B cell (primary cell): Measurements from ENCODE around the gene PRKCH. TPM values are rescaled to one million over a fixed set of nuclear protein-coding genes. Genes with fewer than 3 reads are reported as not detected.

Experiments used
- ATAC-seq: fragments of 200-7000 bp; cut with Tn5 transposase; one replicate; pipeline ENCODE4 v1.10.0; 2021; ENCODE audit warnings: low read depth, mild to moderate bottlenecking, moderate number of reproducible peaks, moderate library complexity
- CTCF ChIA-PET: fragments of 350-600 bp; sonication (Branson Sonifier 250); formaldehyde crosslinking; loops from one replicate; lab custom pipeline; 2021; ENCODE audit warnings: antibody characterized with exemption, inconsistent platforms; lab: Charles Lee
- POLR2A ChIA-PET: fragments of 350-600 bp; sonication (Branson Sonifier 250); formaldehyde crosslinking; loops from one replicate; lab custom pipeline; 2021; ENCODE audit warnings: antibody characterized with exemption; lab: Charles Lee
- DNase-seq: peaks from one replicate; pipeline ENCODE4 v3.0.0; 2013
- H2AFZ ChIP-seq: 2 replicates; pipeline ENCODE4 v1.6.1; 2012; ENCODE audit warnings: mild to moderate bottlenecking, low read depth, low read length; ENCODE audit not compliant: insufficient read depth, poor library complexity, severe bottlenecking
- H3K27ac ChIP-seq, 2 donors: 1 replicate in 1 of 2; 2 replicates in 1 of 2; pipeline ENCODE4 v1.5.1; 2012 to 2013; ENCODE audit warnings: low read length in 2 of 2, mild to moderate bottlenecking in 2 of 2, moderate library complexity in 1 of 2
- H3K27me3 ChIP-seq, 4 experiments: fragments of 200-600 bp in 1 of 4; sonication (generic) in 1 of 4; replicated peaks in 1 of 4; 1 replicate in 2 of 4; 2 replicates in 2 of 4; pipeline versions ENCODE4 v1.6.1 to v1.7.0; 2013 to 2016; ENCODE audit warnings: low read length in 3 of 4, mild to moderate bottlenecking in 2 of 4, mixed read lengths in 1 of 4, moderate library complexity in 1 of 4; ENCODE audit not compliant: insufficient read depth in 4 of 4, control insufficient read depth in 3 of 4; ENCODE audit errors: control extremely low read depth in 1 of 4
- H3K36me3 ChIP-seq, 2 experiments: replicated peaks in 1 of 2; 1 replicate in 1 of 2; 2 replicates in 1 of 2; pipeline versions ENCODE4 v1.6.1 to v1.7.1; 2013; ENCODE audit warnings: low read length in 1 of 2; ENCODE audit not compliant: insufficient read depth in 2 of 2, control insufficient read depth in 1 of 2; ENCODE audit errors: control extremely low read depth in 1 of 2, extremely low read depth in 1 of 2
- H3K4me1 ChIP-seq, 2 donors: fragments of 200-600 bp in 1 of 2; sonication (generic) in 1 of 2; 1 replicate in 1 of 2; 2 replicates in 1 of 2; pipeline versions ENCODE4 v1.5.1 to v1.6.1; 2013 to 2017; ENCODE audit warnings: low read length in 2 of 2; ENCODE audit not compliant: control insufficient read depth in 2 of 2, insufficient read depth in 2 of 2
- H3K4me2 ChIP-seq: replicated peaks from 2 replicates; pipeline ENCODE3; 2012; ENCODE audit warnings: mild to moderate bottlenecking, low read depth, low read length; ENCODE audit not compliant: poor library complexity, severe bottlenecking
- H3K4me3 ChIP-seq, 5 experiments: fragments of 200-600 bp in 1 of 5; sonication (generic) in 1 of 5; 1 replicate in 3 of 5; 2 replicates in 2 of 5; pipeline versions ENCODE4 v1.5.1 to v1.7.0; 2011 to 2016; ENCODE audit warnings: low read length in 4 of 5, mild to moderate bottlenecking in 4 of 5, low read depth in 2 of 5, control low read depth in 1 of 5, moderate library complexity in 1 of 5; ENCODE audit not compliant: insufficient read depth in 1 of 5; ENCODE audit errors: control extremely low read depth in 1 of 5, extremely low read depth in 1 of 5
- H3K79me2 ChIP-seq: fragments of 200-600 bp; sonication (generic); one replicate; pipeline ENCODE4 v1.6.0; 2016; ENCODE audit warnings: low read length; ENCODE audit not compliant: control insufficient read depth, insufficient read depth
- H3K9ac ChIP-seq: fragments of 200-600 bp; sonication (generic); 2 replicates; pipeline ENCODE4 v1.6.1; 2017; ENCODE audit warnings: mild to moderate bottlenecking, low read length, moderate library complexity
- H3K9me3 ChIP-seq, 3 donors: one replicate each; pipeline versions ENCODE4 v1.6.1 to v1.7.1; 2013; ENCODE audit warnings: low read length in 2 of 3; ENCODE audit not compliant: control insufficient read depth in 2 of 3, insufficient read depth in 1 of 3; ENCODE audit errors: control extremely low read depth in 1 of 3
- H4K20me1 ChIP-seq: 2 replicates; pipeline ENCODE4 v1.6.0; 2012; ENCODE audit warnings: mild to moderate bottlenecking, low read length; ENCODE audit not compliant: insufficient read depth, control insufficient read depth, poor library complexity, severe bottlenecking
- H3K27ac Mint-ChIP-seq: one replicate; pipeline ENCODE4 v1.8.0; 2021; ENCODE audit warnings: mixed read lengths
- H3K27me3 Mint-ChIP-seq: one replicate; pipeline ENCODE4 v1.8.0; 2021; ENCODE audit warnings: mixed read lengths
- H3K4me1 Mint-ChIP-seq: one replicate; pipeline ENCODE4 v1.8.0; 2021; ENCODE audit warnings: mixed read lengths
- H3K4me3 Mint-ChIP-seq: one replicate; pipeline ENCODE4 v1.8.0; 2021; ENCODE audit warnings: mixed read lengths
- H3K9me3 Mint-ChIP-seq: one replicate; pipeline ENCODE4 v1.8.0; 2022; ENCODE audit warnings: mixed read lengths; ENCODE audit not compliant: insufficient read depth
- CTCF ChIP-seq: fragments of 200-600 bp; IDR thresholded peaks from one replicate; pipeline ENCODE4 v1.8.0; 2022; ENCODE audit warnings: antibody characterized with exemption, mild to moderate bottlenecking
- EZH2 ChIP-seq: IDR thresholded peaks from 2 replicates; pipeline ENCODE4 v1.6.1; 2012; ENCODE audit warnings: borderline replicate concordance, low read depth, mild to moderate bottlenecking, moderate library complexity, low read length; ENCODE audit not compliant: insufficient read depth, poor library complexity, severe bottlenecking
- WGBS: methylation state at CpG from one replicate; pipeline ENCODE4 v1.1.5; 2013; ENCODE audit warnings: missing lambda C conversion rate; ENCODE audit not compliant: insufficient coverage; 5-methylcytosine and 5-hydroxymethylcytosine counted together
- intact Hi-C: fragments of 100-400 bp; cut with micrococcal nuclease; formaldehyde crosslinking; loops from one replicate; pipeline ENCODE4 v1.10.0; 2022
- polyA plus RNA-seq: library from polyadenylated mRNA; depleted of rRNA; stranded (reverse); fragments of >200 nt; gene quantifications from 2 replicates; pipeline ENCODE4 v1.2.3, GENCODE V29; 2012
- total RNA-seq, 2 donors: library from RNA; stranded (reverse); fragments of 120-200 nt in 1 of 2; gene quantifications; 1 replicate in 1 of 2; 2 replicates in 1 of 2; pipeline versions ENCODE4 v1.2.3 to v1.2.4, GENCODE V29; 2013 to 2022

Gene PRKCH
- total and polyA plus RNA-seq, 2 donors (not counting 1 experiment from before 2014, with no cell fraction given) = 2.0 to 5.0 TPM

GRCh38 chr14:61325166-61325565, 3.8 kb downstream of the PRKCH start:
- Histone ChIP-seq H3K9ac (no peak overlapping the region), H3K36me3 (no peaks in the 10 kb centered on the region), H2AFZ (no peak overlapping the region), H3K27me3 (peaks cover 0 to 26% (median 5%) of the 10 kb centered on the region in 4 experiments), H3K9me3 (peaks cover 0 to 9% (median 0%) of the 10 kb centered on the region in 3 donors), H3K4me1 (peaks cover 25 to 34% of the 10 kb centered on the region in 2 donors), H4K20me1 (no peaks in the 10 kb centered on the region), H3K27ac (no peak overlapping the region), H3K79me2 (no peaks in the 10 kb centered on the region), H3K4me3 (no peak overlapping the region), H3K4me2 (no peak overlapping the region)
- ChIA-PET POLR2A (no interaction called here), CTCF (no interaction called here)
- ATAC-seq (no peak), DNase-seq (no peak)
- Mint-ChIP-seq H3K4me3 (no peak overlapping the region), H3K27ac (no peak overlapping the region), H3K4me1 (peaks cover 26% of the 10 kb centered on the region), H3K27me3 (peaks cover 15% of the 10 kb centered on the region), H3K9me3 (no peaks in the 10 kb centered on the region)
- intact Hi-C loops = loop anchor here (10.0 kb wide), 1 partner anchor 120 kb away; no protein-coding TSS in a partner anchor
- TF ChIP-seq CTCF (no peak), EZH2 (no peak)
- WGBS = no CpG with 5 or more reads among the region's 1 CpG

GRCh38 chr14:61326146-61326545, 4.8 kb downstream of the PRKCH start:
- ATAC-seq (no peak), DNase-seq (no peak)
- WGBS = 80% methylated on average over 1 of the region's 1 CpG
- ChIA-PET CTCF (no interaction called here), POLR2A (no interaction called here)
- H3K79me2 ChIP-seq = no peaks in the 10 kb centered on the region
- peaks cover 10% of the 10 kb centered on the region for H3K27me3 Mint-ChIP-seq
- no peak overlapping the region for H3K27ac Mint-ChIP-seq
- no peak overlapping the region for H3K4me2 ChIP-seq
- H3K4me1 Mint-ChIP-seq = peaks cover 23% of the 10 kb centered on the region
- H2AFZ ChIP-seq = no peak overlapping the region
- no peak overlapping the region for H3K9ac ChIP-seq
- H3K4me1 ChIP-seq = peaks cover 20 to 30% of the 10 kb centered on the region in 2 donors
- no peaks in the 10 kb centered on the region for H4K20me1 ChIP-seq
- no peak overlapping the region for H3K4me3 ChIP-seq
- peaks cover 0 to 19% (median 3%) of the 10 kb centered on the region in 4 experiments for H3K27me3 ChIP-seq
- H3K9me3 ChIP-seq = peaks cover 0 to 6% (median 0%) of the 10 kb centered on the region in 3 donors
- TF ChIP-seq CTCF = no peak
- no peak for TF ChIP-seq EZH2
- H3K36me3 ChIP-seq = no peaks in the 10 kb centered on the region
- intact Hi-C loops = loop anchor here (10.0 kb wide), 1 partner anchor 119 kb away; no protein-coding TSS in a partner anchor
- H3K4me3 Mint-ChIP-seq = no peak overlapping the region
- no peak overlapping the region for H3K27ac ChIP-seq
- no peaks in the 10 kb centered on the region for H3K9me3 Mint-ChIP-seq
